Muscle of leg (tissue), 16 donors: ENCODE results near the gene KRTAP5-7. TPM values are rescaled to one million over a fixed set of nuclear protein-coding genes. Genes with fewer than 3 reads are reported as not detected.
"Not testable (repeated sequence)": the region's sequence is repeated elsewhere in the genome, so short reads cannot be mapped to it uniquely, and the experiment has no call there.

Experiments
- DNase-seq: peaks from one replicate; pipeline ENCODE4 v3.0.0; 2013
- H3K27ac ChIP-seq: one replicate; pipeline ENCODE4 v1.5.1; 2013; ENCODE audit warnings: mild to moderate bottlenecking, low read length, control low read depth
- H3K27me3 ChIP-seq: one replicate; pipeline ENCODE4 v1.6.1; 2013; ENCODE audit warnings: low read length; ENCODE audit not compliant: control insufficient read depth, insufficient read depth
- H3K36me3 ChIP-seq: one replicate; pipeline ENCODE4 v1.6.1; 2013; ENCODE audit warnings: low read length; ENCODE audit not compliant: control insufficient read depth, insufficient read depth
- H3K4me1 ChIP-seq: one replicate; pipeline ENCODE4 v1.6.1; 2013; ENCODE audit warnings: low read length; ENCODE audit not compliant: control insufficient read depth, insufficient read depth
- H3K4me3 ChIP-seq: one replicate; pipeline ENCODE4 v1.5.1; 2013; ENCODE audit warnings: low read length, control low read depth
- H3K9me3 ChIP-seq: replicated peaks from 2 replicates; pipeline ENCODE4 v1.6.1; 2013; ENCODE audit warnings: low read depth, low read length; ENCODE audit not compliant: control insufficient read depth
- WGBS: methylation state at CpG from one replicate; pipeline ENCODE4 v1.1.5; 2013; ENCODE audit warnings: missing lambda C conversion rate; ENCODE audit not compliant: insufficient coverage; 5-methylcytosine and 5-hydroxymethylcytosine counted together
- long read RNA-seq, 11 donors: transcript quantifications; one replicate each; lab custom pipeline, GENCODE V29; 2026
- polyA plus RNA-seq, 8 donors: library from polyadenylated mRNA; unstranded; fragments of 120-200 nt; gene quantifications; one replicate each; pipeline versions ENCODE4 v1.2.1 to v1.2.3, GENCODE V29; 2013; ENCODE audit warnings: inconsistent platforms in 1 of 8, low replicate concordance in 1 of 8; ENCODE audit not compliant: insufficient read length in 8 of 8, insufficient read depth in 1 of 8
- total RNA-seq: library from RNA; stranded (reverse); fragments of 120-200 nt; gene quantifications from one replicate; pipeline ENCODE4 v1.2.4, GENCODE V29; 2013

Gene KRTAP5-7
- total RNA-seq (not detected), polyA plus RNA-seq (under 1 TPM in 2 of 8 donors, not detected in 6; 0.09 to 0.24 TPM)
- long read RNA-seq, donor 1: 0 reads
- long read RNA-seq, donor 2: 0 reads
- long read RNA-seq, donor 3: 0 reads
- long read RNA-seq, donor 4: 0 reads
- long read RNA-seq, donor 5: 0 reads
- long read RNA-seq, donor 6, partial matches to known transcripts: 0 of 1 reads
- long read RNA-seq, donor 6, other reads (novel, unspliced or antisense): 0 of 1 reads
- long read RNA-seq, donor 7: 0 reads
- long read RNA-seq, donor 8: 0 reads
- long read RNA-seq, donor 9: 0 reads
- long read RNA-seq, donor 10: 0 reads
- long read RNA-seq, donor 11: 0 reads

GRCh38 chr11:71526796-71527575, at the start of gene KRTAP5-7:
Gene KRTAP5-7, plus strand, starts transcription at chr11:71527267. Its CDS starts 34 bp downstream, at chr11:71527301.
- H3K27me3 ChIP-seq, H3K4me3 ChIP-seq, H3K9me3 ChIP-seq, H3K27ac ChIP-seq, DNase-seq, H3K4me1 ChIP-seq, H3K36me3 ChIP-seq: not testable (repeated sequence)
- WGBS: 60% methylated on average over 2 of the region's 10 CpGs

GRCh38 chr11:71477641-71478527, 49.2 kb upstream of the KRTAP5-7 start:
- H3K27me3 ChIP-seq: no peaks in the 10 kb centered on the region
- no peaks in the 10 kb centered on the region for H3K9me3 ChIP-seq

GRCh38 chr11:71478528-71478840, 48.6 kb upstream of the KRTAP5-7 start:
- H3K4me3 ChIP-seq: no peak overlapping the region
- no peaks in the 10 kb centered on the region for H3K27me3 ChIP-seq
- no peaks in the 10 kb centered on the region for H3K4me1 ChIP-seq
- WGBS: 93% methylated on average over 11 of the region's 11 CpGs
- no peaks in the 10 kb centered on the region for H3K9me3 ChIP-seq
- H3K36me3 ChIP-seq: peaks cover 95% of the 10 kb centered on the region
- DNase-seq: no peak
- H3K27ac ChIP-seq: no peak overlapping the region

More at GRCh38 chr11:71477641-71478527, 49.2 kb upstream of the KRTAP5-7 start:
- Histone ChIP-seq H3K4me1 (no peaks in the 10 kb centered on the region), H3K36me3 (peaks cover 94% of the 10 kb centered on the region), H3K4me3 (no peak overlapping the region), H3K27ac (no peak overlapping the region)
- 69% methylated on average over 21 of the region's 25 CpGs for WGBS
- DNase-seq: no peak

- DNase-seq: no peak
- 85% methylated on average over 21 of the region's 24 CpGs for WGBS
- Histone ChIP-seq H3K36me3 (peaks cover 94% of the 10 kb centered on the region), H3K27ac (no peak overlapping the region), H3K4me1 (no peaks in the 10 kb centered on the region), H3K4me3 (no peak overlapping the region), H3K27me3 (no peaks in the 10 kb centered on the region), H3K9me3 (no peaks in the 10 kb centered on the region)
Measured at GRCh38 chr11:71481101-71481960, 45.7 kb upstream of the KRTAP5-7 start.

GRCh38 chr11:71482216-71482615, 44.9 kb upstream of the KRTAP5-7 start:
- H3K27ac ChIP-seq: no peak overlapping the region
- no peaks in the 10 kb centered on the region for H3K9me3 ChIP-seq
- no peaks in the 10 kb centered on the region for H3K4me1 ChIP-seq
- 97% methylated on average over 5 of the region's 18 CpGs for WGBS
- no peaks in the 10 kb centered on the region for H3K27me3 ChIP-seq
- no peak for DNase-seq
- peaks cover 87% of the 10 kb centered on the region for H3K36me3 ChIP-seq
- H3K4me3 ChIP-seq: no peak overlapping the region

GRCh38 chr11:71482746-71483364, 44.2 kb upstream of the KRTAP5-7 start:
- Histone ChIP-seq H3K9me3 (no peaks in the 10 kb centered on the region), H3K27ac (no peak overlapping the region), H3K36me3 (peaks cover 83% of the 10 kb centered on the region), H3K4me3 (no peak overlapping the region), H3K27me3 (no peaks in the 10 kb centered on the region), H3K4me1 (peaks cover 1% of the 10 kb centered on the region)
- WGBS: 91% methylated on average over 6 of the region's 13 CpGs
- DNase-seq: no peak

- Histone ChIP-seq H3K36me3 (peaks cover 75% of the 10 kb centered on the region), H3K4me1 (peaks cover 10% of the 10 kb centered on the region), H3K27me3 (no peaks in the 10 kb centered on the region), H3K4me3 (no peak overlapping the region), H3K9me3 (no peaks in the 10 kb centered on the region), H3K27ac (no peak overlapping the region)
- 96% methylated on average over 4 of the region's 6 CpGs for WGBS
- DNase-seq: no peak
Measured at GRCh38 chr11:71483692-71484091, 43.4 kb upstream of the KRTAP5-7 start.

- peaks cover 17% of the 10 kb centered on the region for H3K4me1 ChIP-seq
- no peaks in the 10 kb centered on the region for H3K9me3 ChIP-seq
- H3K36me3 ChIP-seq: peaks cover 67% of the 10 kb centered on the region
- H3K4me3 ChIP-seq: no peak overlapping the region
- no peak for DNase-seq
- WGBS: 91% methylated on average over 21 of the region's 23 CpGs
- no peaks in the 10 kb centered on the region for H3K27me3 ChIP-seq
- H3K27ac ChIP-seq: no peak overlapping the region
Measured at GRCh38 chr11:71484248-71485062, 42.6 kb upstream of the KRTAP5-7 start.
